Activated CD8-positive, alpha-beta memory T cell treated with anti-CD3 and anti-CD28 coated beads, Interleukin-2, amount 50 U/mL, for 24 hours (primary cell): ENCODE results near the gene ACOX3.

Experiments used
- DNase-seq: peaks from one replicate; pipeline ENCODE4 v3.0.0-alpha.2; 2020; ENCODE audit errors: extremely low read depth

Gene ACOX3

DNA sequence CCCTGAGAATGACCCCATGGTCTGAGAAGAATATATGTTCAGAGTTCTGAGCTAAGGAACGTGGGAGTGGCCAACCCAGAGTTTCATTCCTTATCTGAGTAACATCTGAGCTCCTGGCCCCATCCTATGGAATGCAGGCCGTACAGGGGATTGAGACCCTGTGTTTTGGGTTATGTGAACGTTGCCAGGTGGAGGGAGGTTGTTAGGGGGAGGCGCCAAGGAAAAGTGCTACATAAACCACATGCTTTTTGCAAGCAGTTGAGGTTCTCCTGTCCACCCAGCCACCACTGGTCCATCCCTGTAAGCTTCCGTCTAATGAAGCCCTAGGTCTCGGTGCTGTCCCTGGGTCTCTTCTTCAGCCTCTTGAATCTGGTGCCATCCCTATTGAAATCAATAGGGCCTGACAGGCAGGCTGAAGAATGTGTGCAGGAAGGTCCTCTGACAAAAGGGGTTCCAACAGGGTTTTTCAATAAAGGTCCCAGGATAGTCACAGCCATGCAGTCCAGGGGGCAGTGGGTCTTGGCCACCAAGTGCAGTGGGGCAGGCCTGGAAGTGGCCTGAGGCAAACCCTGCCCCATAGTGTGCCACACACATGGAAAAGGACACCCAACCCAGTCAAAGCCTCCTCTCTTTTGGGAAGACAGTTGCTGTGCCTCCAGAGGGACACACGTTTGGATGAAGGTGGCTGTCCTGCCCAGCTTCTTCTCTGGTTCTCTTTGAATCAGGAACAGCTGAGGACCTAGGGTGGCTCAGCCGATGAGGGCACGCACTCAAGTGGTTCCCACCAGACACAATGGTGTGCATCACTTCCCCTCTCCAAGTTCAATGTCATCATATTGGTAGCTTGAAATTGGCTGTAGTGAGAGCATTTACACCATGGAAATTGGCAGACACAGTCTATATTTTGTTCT, 117.5 kb downstream of the ACOX3 start:
- no peak for DNase-seq

GRCh38 chr4:8321771-8322170, 118.8 kb downstream of the ACOX3 start:
- DNase-seq = no peak

DNA sequence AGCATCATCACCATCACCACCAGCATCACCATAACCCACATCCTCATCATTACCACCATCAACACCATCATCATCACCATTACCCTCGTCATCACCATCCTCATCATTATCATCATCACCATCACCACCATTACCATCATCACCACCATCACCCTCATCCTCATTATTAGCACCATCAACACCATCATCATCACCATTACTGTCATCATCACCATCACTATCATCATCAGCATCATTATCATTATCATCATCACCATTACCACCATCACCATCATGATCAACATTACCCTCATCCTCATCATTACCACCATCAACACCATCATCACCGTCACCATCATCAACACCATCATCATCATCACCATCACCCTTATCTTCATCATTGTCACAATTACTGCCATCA, 119.3 kb downstream of the ACOX3 start:
- DNase-seq = no peak

- DNase-seq = no peak
Observed at GRCh38 chr4:8320386-8320750, 120.2 kb downstream of the ACOX3 start.

DNA sequence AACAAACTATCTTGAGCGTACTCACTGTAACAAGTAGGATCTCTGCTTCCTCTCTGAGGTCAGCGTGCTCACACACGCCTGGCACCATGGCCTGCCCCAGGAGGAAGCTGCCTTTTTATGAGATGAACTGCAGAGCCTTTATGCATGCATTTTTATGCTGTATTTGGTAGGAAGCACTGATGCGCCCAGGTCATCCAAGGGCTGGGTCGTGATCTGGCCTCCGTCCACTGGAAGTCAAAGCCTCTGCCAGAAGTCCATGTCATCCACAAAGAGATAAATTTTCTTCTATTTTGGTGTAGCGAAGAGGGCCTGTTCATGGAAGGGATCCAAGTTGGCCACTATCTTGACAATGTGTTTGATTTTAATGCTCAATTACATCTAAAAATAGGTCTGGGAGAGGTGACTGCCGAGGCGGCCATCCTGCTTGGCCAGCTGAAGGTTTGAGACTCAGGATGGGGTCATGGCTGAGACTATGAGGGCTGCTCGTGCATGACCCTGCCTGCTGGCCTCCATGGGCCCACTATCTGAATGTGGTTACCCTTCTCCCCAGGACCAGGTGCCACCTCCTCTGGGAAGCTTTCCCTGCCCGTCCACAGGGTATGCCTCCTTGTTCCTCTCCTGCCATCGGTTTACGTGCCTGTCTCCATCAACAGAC, 120.7 kb downstream of the ACOX3 start:
- DNase-seq = no peak

DNA sequence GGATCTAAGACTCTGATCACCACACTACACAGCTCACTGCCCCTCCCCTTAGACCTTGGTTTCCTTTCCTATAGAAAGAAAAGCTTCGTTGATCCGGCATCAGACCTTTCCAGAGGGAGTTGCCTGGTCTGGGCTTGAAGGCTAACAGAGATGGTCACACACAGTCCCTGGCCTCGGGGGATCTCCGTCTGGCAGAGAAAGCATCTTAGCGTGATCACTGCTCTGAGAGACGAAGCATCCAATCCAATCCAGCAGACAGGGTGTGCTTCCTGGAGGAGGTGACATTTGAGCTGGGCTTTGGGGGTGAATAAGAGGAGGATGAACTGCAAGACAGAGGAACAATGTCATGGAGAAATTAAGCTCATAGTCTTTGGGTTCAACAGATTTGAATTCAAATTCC, 121.5 kb downstream of the ACOX3 start:
- no peak for DNase-seq

DNA sequence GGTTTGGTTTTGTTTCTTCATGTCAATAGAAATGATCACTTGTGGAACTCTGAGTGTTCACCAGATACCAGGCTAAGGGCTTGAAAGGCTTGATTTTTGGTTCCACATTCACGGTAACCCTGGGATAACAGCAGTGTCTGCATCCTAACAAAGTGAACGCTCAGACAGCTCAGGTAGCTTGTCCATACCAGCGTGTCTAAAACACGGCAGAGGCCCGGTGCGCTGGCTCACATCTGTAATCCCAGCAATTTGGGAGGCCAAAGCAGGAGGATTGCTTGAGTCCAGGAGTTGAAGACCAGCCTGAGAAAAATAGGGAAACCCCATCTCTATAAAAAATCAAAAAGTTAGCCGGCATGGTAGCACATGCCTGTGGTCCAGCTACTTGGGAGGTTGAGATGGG, 122.0 kb downstream of the ACOX3 start:
- no peak for DNase-seq

- no peak for DNase-seq
Observed at GRCh38 chr4:8317474-8317873, 123.0 kb downstream of the ACOX3 start.

DNA sequence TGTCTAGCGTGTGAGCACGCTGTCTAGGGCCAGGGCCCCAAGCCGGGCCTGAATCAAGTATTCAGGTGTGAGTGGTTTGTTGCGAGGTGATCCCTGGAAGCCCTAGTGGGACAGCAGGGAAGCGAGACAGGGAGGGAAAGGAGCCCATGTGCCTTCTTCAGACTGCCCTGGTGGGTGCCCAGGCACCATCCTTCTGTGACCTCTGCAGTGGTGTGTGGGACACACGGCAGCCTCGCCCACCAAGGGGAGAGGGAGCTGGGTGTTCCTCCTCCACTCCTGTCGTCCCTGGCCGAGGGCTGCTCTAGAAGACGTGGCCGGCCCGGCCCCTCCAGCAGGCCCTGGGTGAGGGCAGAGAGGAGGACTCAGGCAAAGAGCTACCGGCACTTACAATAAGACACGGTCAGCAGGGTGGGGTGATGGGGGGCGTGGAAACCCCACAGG, 123.6 kb downstream of the ACOX3 start:
- no peak for DNase-seq
